Mucosa of descending colon (tissue), 3 donors: ENCODE measurements around the gene ASS1. TPM values are rescaled to one million over a fixed set of nuclear protein-coding genes. Genes with fewer than 3 reads are reported as not detected.

Experiments
- ATAC-seq: fragments of 200-7000 bp; cut with Tn5 transposase; one replicate; pipeline ENCODE4 v1.9.1; 2020; ENCODE audit warnings: mild to moderate bottlenecking, moderate library complexity
- DNase-seq, 3 donors: peaks; one replicate each; pipeline ENCODE4 v3.0.0-alpha.2; 2020
- H3K36me3 ChIP-seq: fragments of 200-600 bp; one replicate; pipeline ENCODE4 v1.8.0; 2021; ENCODE audit warnings: low read depth, mild to moderate bottlenecking
- H3K4me1 ChIP-seq: fragments of 200-600 bp; one replicate; pipeline ENCODE4 v1.8.0; 2021; ENCODE audit warnings: low read depth, mild to moderate bottlenecking
- H3K4me3 ChIP-seq: fragments of 200-600 bp; one replicate; pipeline ENCODE4 v1.8.0; 2021; ENCODE audit warnings: mild to moderate bottlenecking
- H3K9me3 ChIP-seq: fragments of 200-600 bp; one replicate; pipeline ENCODE4 v1.8.0; 2021; ENCODE audit warnings: mild to moderate bottlenecking
- CTCF ChIP-seq: fragments of 200-600 bp; IDR thresholded peaks from one replicate; pipeline ENCODE4 v1.8.0; 2022; ENCODE audit warnings: antibody characterized with exemption, mild to moderate bottlenecking
- intact Hi-C, 2 donors: fragments of 100-400 bp; cut with DNase I in 1 of 2; cut with micrococcal nuclease in 1 of 2; formaldehyde crosslinking; loops; one replicate each; pipeline versions ENCODE4 v1.11.0 to v1.11.1; 2022; cut with DNase I, micrococcal nuclease
- total RNA-seq, 3 donors: library from RNA; stranded (reverse); fragmentation: NEBNext Ultra II Directional in 2 of 3; extraction: Animal tissue kit (Norgen Biotek cat#: 25700) in 2 of 3; gene quantifications; one replicate each; pipeline versions ENCODE4 v1.2.1 to v1.2.4, GENCODE V29; 2021 to 2023
- donor health status: DM: no; HTN: no; CAD: no; lungs with moderate emphysema.
- donor health status: DM: no; HTN: no; CAD: no.
- donor health status: DM: no; HTN: yes; CAD: no.

ASS1 gene
- total RNA-seq, 3 donors from 2014 or later = 221 to 410 (median 408) TPM

- ATAC-seq (no peak), DNase-seq (peak; percentile 27 to 59 (median 47))
- intact Hi-C loops = no loop called here
- TF ChIP-seq CTCF = no peak
- Histone ChIP-seq H3K4me1 (peaks cover 17% of the 10 kb centered on the region), H3K36me3 (no peaks in the 10 kb centered on the region), H3K9me3 (peaks cover 14% of the 10 kb centered on the region), H3K4me3 (no peak overlapping the region)
These were observed 795 bp upstream of the ASS1 start for GRCh38 chr9:130443840-130444492.

DNA sequence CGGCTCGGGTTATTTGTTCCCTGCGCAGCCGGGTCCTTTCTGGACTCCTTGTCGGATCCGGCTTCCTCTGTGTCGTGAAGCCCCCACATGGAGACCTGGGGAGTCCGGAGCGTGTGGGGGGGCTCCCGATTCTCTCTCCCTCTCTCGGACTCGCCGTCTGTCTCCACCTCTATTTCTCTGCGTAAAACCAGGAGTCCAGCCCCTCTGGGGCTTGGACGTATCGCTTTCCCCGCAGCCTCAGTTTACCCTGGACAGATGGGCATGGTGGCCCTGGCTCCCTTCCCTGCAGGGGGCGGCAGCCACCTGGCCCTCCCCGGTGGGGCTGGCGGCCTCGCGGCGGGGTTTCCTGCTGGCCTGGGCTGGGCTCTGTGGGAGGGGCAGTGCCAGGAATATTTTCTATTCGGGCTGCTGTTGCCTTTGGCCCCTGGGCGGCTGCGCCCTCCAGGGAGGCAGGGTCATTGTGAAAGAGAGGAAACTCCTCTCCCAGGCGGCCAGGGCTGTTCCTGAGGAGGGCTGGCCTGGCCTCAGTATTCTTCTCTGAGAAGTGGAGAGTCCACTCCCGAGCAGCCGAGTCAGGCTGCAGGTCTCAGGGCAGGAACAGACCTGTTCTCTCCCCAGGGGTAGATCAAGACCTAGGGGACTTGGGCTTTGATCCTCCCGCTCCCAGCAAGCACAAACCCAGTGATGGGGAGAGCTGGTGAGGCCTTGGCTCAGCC is 665 bp downstream of the ASS1 start:
- no peak for TF ChIP-seq CTCF
- Histone ChIP-seq H3K36me3 (no peaks in the 10 kb centered on the region), H3K4me3 (peak overlapping the region; percentile 44), H3K9me3 (peaks cover 14% of the 10 kb centered on the region), H3K4me1 (peaks cover 24% of the 10 kb centered on the region)
- DNase-seq (peak; percentile 76 to 83 (median 83)), ATAC-seq (peak; percentile 72)
- intact Hi-C loops = no loop called here

GRCh38 chr9:130446101-130446861 is 1.5 kb downstream of the ASS1 start:
- peak; percentile 62 to 81 (median 71) for DNase-seq
- intact Hi-C loops = no loop called here
- H3K4me3 ChIP-seq = no peak overlapping the region
- ATAC-seq = no peak
- H3K4me1 ChIP-seq = peaks cover 32% of the 10 kb centered on the region
- no peak for TF ChIP-seq CTCF
- H3K36me3 ChIP-seq = no peaks in the 10 kb centered on the region
- peaks cover 6% of the 10 kb centered on the region for H3K9me3 ChIP-seq

GRCh38 chr9:130447193-130447816 is 2.5 kb downstream of the ASS1 start:
- Histone ChIP-seq H3K4me3 (no peak overlapping the region), H3K36me3 (no peaks in the 10 kb centered on the region), H3K9me3 (no peaks in the 10 kb centered on the region), H3K4me1 (peaks cover 41% of the 10 kb centered on the region)
- no peak for TF ChIP-seq CTCF
- DNase-seq (peak in 1 of 3 donors; percentile 46), ATAC-seq (no peak)
- intact Hi-C loops = no loop called here

DNA sequence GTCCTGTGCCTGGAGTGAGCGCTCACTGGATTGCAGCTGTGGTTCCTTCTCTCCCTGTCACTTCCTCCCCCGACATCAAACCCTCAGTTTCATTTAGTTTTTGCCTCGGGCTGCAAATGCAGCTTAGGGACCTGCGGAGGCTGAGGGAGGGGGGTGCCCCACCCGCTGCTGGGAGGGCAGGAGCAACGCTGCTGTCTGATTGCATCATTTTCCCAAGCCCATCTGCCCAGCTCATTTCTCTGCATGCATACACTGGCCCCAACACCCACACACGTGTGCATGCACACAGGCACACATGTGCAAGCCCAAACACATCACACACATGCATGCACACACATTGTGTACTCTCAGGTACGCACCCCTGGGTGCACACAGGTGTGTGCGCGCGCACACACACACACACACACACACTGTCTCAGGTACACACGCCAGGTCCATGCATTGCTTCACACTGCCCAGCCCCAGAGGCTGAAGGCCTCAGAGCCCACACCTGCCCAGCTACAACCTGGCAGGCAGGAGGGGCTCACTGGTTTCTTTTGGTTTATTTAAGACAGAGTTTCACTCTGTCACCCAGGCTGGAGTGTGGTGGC is 3.4 kb downstream of the ASS1 start:
- no peak for ATAC-seq
- no peak for TF ChIP-seq CTCF
- H3K4me3 ChIP-seq = no peak overlapping the region
- peaks cover 41% of the 10 kb centered on the region for H3K4me1 ChIP-seq
- intact Hi-C loops = no loop called here
- H3K9me3 ChIP-seq = no peaks in the 10 kb centered on the region
- H3K36me3 ChIP-seq = no peaks in the 10 kb centered on the region
- DNase-seq = peak in 1 of 3 donors; percentile 32
